Astrocyte of the spinal cord (primary cell): Measurements from ENCODE around the gene OPN3.
A peak's percentile ranks its signal among the peaks of the same experiment; 100 is the strongest.

Experiments used
- DNase-seq: peaks from one replicate; pipeline ENCODE4 v3.0.0; 2011; ENCODE audit warnings: low read depth, low spot score
- H3K4me3 ChIP-seq: 2 replicates; pipeline ENCODE4 v1.5.1; 2011; ENCODE audit warnings: low read depth, mild to moderate bottlenecking, low read length, moderate library complexity
- CTCF ChIP-seq: IDR thresholded peaks from 2 replicates; pipeline ENCODE4 v1.5.1; 2012; ENCODE audit warnings: low read depth, mild to moderate bottlenecking, low read length, inconsistent platforms
- in situ Hi-C: cut with HindIII; loops from 2 replicates; pipeline ENCODE4 v1.10.0; 2017; ENCODE audit warnings: low sequenced_read_pairs

OPN3 gene

GRCh38 chr1:241607497-241607896 lies 32.7 kb downstream of the OPN3 start:
- in situ Hi-C loops, result no loop called here
- TF ChIP-seq CTCF, result no peak
- H3K4me3 ChIP-seq, result no peak overlapping the region
- DNase-seq, result no peak

GRCh38 chr1:241606544-241606943 lies 33.6 kb downstream of the OPN3 start:
- DNase-seq, result peak; percentile 46
- H3K4me3 ChIP-seq, result no peak overlapping the region
- in situ Hi-C loops, result no loop called here
- no peak for TF ChIP-seq CTCF

- TF ChIP-seq CTCF, result peak; percentile 41
- no peak for DNase-seq
- in situ Hi-C loops, result no loop called here
- no peak overlapping the region for H3K4me3 ChIP-seq
These were observed 34.9 kb downstream of the OPN3 start for GRCh38 chr1:241605146-241605805.

GRCh38 chr1:241603731-241604245 lies 36.4 kb downstream of the OPN3 start:
- TF ChIP-seq CTCF, result no peak
- no peak overlapping the region for H3K4me3 ChIP-seq
- peak; percentile 86 for DNase-seq
- in situ Hi-C loops, result no loop called here

GRCh38 chr1:241600496-241600901 lies 39.7 kb downstream of the OPN3 start:
- DNase-seq, result peak; percentile 50
- TF ChIP-seq CTCF, result no peak
- in situ Hi-C loops, result no loop called here
- no peak overlapping the region for H3K4me3 ChIP-seq

- no peak for DNase-seq
- H3K4me3 ChIP-seq, result no peak overlapping the region
- in situ Hi-C loops, result no loop called here
- no peak for TF ChIP-seq CTCF
These were observed 41.9 kb downstream of the OPN3 start for GRCh38 chr1:241598249-241598648.

- H3K4me3 ChIP-seq, result no peak overlapping the region
- no peak for DNase-seq
- in situ Hi-C loops, result no loop called here
- no peak for TF ChIP-seq CTCF
These were observed 43.5 kb downstream of the OPN3 start for GRCh38 chr1:241596633-241597032.
